22Rv1 (cell line): Measurements from ENCODE around the gene CROCC.
"Not testable (repeated sequence)": the region's sequence is repeated elsewhere in the genome, so short reads cannot be mapped to it uniquely, and the experiment has no call there.

ENCODE experiments used
- H3K27ac ChIP-seq: fragments of 450-650 bp; 2 replicates; pipeline ENCODE4 v1.5.1; 2017
- CTCF ChIP-seq: fragments of 450-650 bp; IDR thresholded peaks from 2 replicates; pipeline ENCODE4 v1.5.1; 2017; ENCODE audit warnings: mild to moderate bottlenecking
- ZFX ChIP-seq: fragments of 450-650 bp; IDR thresholded peaks from 2 replicates; pipeline ENCODE4 v1.6.1; 2017; ENCODE audit warnings: antibody characterized with exemption, borderline replicate concordance

The CROCC gene

GRCh38 chr1:16925635-16926490 lies 4.1 kb downstream of the CROCC start:
- TF ChIP-seq CTCF (no peak), ZFX (no peak)
- no peak overlapping the region for H3K27ac ChIP-seq

DNA sequence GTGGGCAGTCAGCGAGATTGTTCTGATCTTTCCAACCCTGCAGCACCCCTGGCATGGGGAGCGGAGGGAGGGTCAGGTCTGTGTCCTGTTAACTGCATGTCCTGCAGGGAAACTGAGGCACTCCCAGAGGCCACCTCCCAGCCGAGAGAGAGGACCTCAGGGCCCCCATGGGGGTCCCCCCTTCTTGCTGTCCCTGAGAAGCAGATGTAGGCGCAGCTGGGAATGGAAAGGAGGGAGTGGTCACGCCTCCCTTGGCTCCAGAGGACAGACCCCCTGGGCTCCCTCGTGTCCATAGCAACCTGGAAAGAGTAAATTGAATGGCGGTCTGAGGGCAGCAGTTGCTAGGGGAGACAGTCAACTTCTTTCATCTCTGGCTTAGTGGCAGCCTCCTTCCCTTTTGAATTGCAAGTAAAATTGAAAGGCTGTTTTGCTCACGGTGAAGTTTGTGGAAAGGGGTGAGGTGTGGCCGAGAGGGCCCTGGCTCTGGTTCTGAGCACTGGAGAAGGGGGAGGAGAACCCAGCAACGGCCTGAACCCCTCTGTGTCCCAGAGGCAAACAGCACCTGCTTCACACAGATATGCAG lies 4.9 kb downstream of the CROCC start:
- H3K27ac ChIP-seq = no peak overlapping the region
- no peak for TF ChIP-seq CTCF
- TF ChIP-seq ZFX = no peak

DNA sequence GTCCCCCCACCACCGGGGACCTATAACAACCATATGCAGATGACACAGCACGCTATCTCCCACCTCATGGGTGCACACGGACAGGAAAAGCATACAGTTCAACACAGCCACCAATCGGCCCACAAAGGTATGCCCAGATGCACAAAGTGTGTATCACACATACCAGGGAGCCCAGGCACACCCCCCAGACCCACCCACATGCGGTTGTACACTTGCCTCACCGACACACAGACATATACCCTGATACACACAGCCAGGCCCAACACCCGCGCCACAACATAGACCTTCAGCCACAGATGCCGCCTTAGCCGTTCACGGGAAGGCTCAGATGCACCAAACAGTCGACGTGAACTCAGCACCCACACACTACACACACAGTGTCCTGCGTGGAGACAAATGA lies 5.5 kb downstream of the CROCC start:
- no peak overlapping the region for H3K27ac ChIP-seq
- TF ChIP-seq ZFX (no peak), CTCF (no peak)

GRCh38 chr1:16927711-16928485 lies 6.2 kb downstream of the CROCC start:
- no peak for TF ChIP-seq CTCF
- TF ChIP-seq ZFX = no peak
- H3K27ac ChIP-seq = no peak overlapping the region

- not testable (repeated sequence) for H3K27ac ChIP-seq
Observed at GRCh38 chr1:16929146-16930041, 7.7 kb downstream of the CROCC start.

- H3K27ac ChIP-seq = not testable (repeated sequence)
Observed at GRCh38 chr1:16931206-16931934, 9.6 kb downstream of the CROCC start.

- H3K27ac ChIP-seq = not testable (repeated sequence)
Observed at GRCh38 chr1:16933945-16934344, 12.2 kb downstream of the CROCC start.

DNA sequence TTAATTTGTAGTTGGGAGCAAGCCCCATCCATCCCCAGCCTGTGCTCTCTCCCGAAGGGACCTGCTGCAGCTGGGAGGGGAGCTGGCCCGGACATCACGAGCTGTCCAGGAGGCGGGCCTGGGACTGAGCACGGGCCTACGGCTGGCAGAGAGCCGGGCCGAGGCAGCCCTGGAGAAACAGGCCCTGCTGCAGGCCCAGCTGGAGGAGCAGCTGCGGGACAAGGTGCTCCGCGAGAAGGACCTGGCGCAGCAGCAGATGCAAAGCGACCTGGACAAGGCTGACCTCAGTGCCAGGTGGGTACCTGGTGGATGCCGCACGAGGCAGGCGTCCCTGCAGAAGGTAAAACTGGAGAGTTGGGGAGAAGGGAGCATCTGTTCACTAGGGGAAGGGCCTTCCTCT lies 14.8 kb downstream of the CROCC start:
- H3K27ac ChIP-seq = not testable (repeated sequence)
